Esophagus squamous epithelium (tissue), 4 donors: ENCODE results near the gene PRAMEF18.
"Not testable (repeated sequence)": the region's sequence is repeated elsewhere in the genome, so short reads cannot be mapped to it uniquely, and the experiment has no call there.

ENCODE experiments used
- POLR2A ChIP-seq, 4 donors: fragments of 450-650 bp; IDR thresholded peaks; one replicate each; pipeline ENCODE4 v1.6.1; 2017; ENCODE audit warnings: antibody characterized with exemption in 4 of 4, mild to moderate bottlenecking in 4 of 4, moderate library complexity in 3 of 4
- TF ChIP-seq, protein P1 (sequence below), 6 experiments: fragments of 450-650 bp in 4 of 6; fragments of 200-600 bp in 2 of 6; sonication (generic) in 2 of 6; IDR thresholded peaks; one replicate each; pipeline ENCODE4 v1.5.1; 2016 to 2019; ENCODE audit warnings: antibody characterized with exemption in 6 of 6, mild to moderate bottlenecking in 4 of 6, moderate library complexity in 4 of 6

DNA sequence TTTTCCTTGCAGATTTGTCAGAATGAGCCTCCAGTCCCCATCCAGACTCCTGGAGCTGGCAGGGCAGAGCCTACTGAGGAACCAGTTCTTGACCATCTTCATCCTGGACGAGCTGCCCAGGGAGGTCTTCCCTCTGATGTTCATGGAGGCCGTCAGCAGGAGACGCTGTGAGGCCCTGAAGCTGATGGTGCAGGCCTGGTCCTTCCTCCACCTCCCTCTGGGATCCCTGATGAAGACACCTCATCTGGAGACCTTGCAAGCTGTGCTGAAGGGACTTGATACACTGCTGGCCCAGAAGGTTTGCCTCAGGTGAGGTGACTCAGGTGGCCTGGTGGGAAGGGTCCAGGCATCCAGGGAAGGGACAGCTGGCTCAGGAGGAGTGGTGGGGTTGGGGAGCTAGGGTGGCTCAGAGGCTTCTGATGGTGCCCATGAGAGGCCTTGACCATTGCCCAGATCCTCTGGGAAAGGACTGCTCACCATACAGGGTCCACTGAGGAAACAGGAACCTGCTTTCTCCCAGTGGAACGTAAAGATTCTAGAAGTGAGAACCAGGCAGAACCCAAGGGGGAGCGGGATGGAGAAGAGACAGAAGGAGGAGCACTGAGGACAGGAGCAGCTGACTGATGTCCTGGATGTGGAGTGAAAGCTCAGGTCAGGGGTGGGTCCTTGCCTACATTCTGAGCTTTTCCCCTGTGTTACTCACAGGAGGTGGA is 20.0 kb upstream of the PRAMEF18 start:
- not testable (repeated sequence) for TF ChIP-seq POLR2A (IDR thresholded peaks at IDR 0.05)
- TF ChIP-seq, protein P1, sequence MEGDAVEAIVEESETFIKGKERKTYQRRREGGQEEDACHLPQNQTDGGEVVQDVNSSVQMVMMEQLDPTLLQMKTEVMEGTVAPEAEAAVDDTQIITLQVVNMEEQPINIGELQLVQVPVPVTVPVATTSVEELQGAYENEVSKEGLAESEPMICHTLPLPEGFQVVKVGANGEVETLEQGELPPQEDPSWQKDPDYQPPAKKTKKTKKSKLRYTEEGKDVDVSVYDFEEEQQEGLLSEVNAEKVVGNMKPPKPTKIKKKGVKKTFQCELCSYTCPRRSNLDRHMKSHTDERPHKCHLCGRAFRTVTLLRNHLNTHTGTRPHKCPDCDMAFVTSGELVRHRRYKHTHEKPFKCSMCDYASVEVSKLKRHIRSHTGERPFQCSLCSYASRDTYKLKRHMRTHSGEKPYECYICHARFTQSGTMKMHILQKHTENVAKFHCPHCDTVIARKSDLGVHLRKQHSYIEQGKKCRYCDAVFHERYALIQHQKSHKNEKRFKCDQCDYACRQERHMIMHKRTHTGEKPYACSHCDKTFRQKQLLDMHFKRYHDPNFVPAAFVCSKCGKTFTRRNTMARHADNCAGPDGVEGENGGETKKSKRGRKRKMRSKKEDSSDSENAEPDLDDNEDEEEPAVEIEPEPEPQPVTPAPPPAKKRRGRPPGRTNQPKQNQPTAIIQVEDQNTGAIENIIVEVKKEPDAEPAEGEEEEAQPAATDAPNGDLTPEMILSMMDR (IDR thresholded peaks at IDR 0.05), result not testable (repeated sequence)
